K562 (cell line): ENCODE measurements around the gene CHGA.

Experiments used
- ELF2 ChIP-seq: fragments of 250-450 bp; sonication (Bioruptor Pico); IDR thresholded peaks from 2 replicates; pipeline ENCODE4 v1.5.0; 2021; ENCODE audit warnings: mild to moderate bottlenecking
- ERF ChIP-seq: fragments of 450-650 bp; formaldehyde crosslinking; IDR thresholded peaks from 2 replicates; pipeline ENCODE4 v1.4.0; 2020; ENCODE audit warnings: mild to moderate bottlenecking, mixed read lengths
- POLR2A ChIP-seq: fragments of 450-650 bp; conservative IDR thresholded peaks from 2 replicates; pipeline ENCODE4 v1.6.1; 2016
- POLR2AphosphoS5 ChIP-seq: IDR thresholded peaks from 2 replicates; pipeline ENCODE4 v1.6.1; 2011; ENCODE audit warnings: mild to moderate bottlenecking, low read depth, low read length, moderate library complexity; ENCODE audit not compliant: control insufficient read depth, insufficient read depth
- SMAD1 ChIP-seq: fragments of 150-350 bp; IDR thresholded peaks from 2 replicates; pipeline ENCODE4 v1.6.1; 2014; ENCODE audit warnings: low read length, low read depth; ENCODE audit not compliant: partially characterized antibody
- ZC3H11A ChIP-seq: IDR thresholded peaks from 2 replicates; pipeline ENCODE4 v1.6.1; 2012; ENCODE audit warnings: low read depth, low read length, improper control_type of control experiment
- TF ChIP-seq, protein P1 (sequence below): fragments of 450-650 bp; IDR thresholded peaks from 2 replicates; pipeline ENCODE4 v1.6.1; 2016; ENCODE audit warnings: antibody characterized with exemption

DNA sequence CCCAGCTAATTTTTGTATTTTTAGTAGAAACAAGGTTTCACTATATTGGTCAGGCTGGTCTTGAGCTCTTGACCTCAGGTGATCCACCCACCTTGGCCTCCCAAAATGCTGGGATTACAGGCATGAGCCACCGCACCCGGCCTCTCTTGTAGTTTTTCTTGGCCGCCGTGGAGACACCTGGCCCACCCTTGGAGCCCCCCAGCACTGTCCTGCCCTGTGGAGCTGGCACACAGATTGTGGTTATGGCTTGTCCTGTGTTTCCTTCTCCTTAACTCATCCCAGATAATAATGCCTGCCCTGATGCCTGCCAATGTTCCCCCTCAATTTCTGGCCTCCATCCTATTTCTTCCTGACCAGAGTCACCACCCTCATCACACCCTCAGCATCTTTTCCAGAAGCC is 57.9 kb downstream of the CHGA start:
- TF ChIP-seq ERF (CRISPR knock-in tag) (no peak), ELF2 (no peak), SMAD1 (no peak), POLR2AphosphoS5 (no peak), ZC3H11A (no peak), POLR2A (no peak)
- TF ChIP-seq, protein P1, sequence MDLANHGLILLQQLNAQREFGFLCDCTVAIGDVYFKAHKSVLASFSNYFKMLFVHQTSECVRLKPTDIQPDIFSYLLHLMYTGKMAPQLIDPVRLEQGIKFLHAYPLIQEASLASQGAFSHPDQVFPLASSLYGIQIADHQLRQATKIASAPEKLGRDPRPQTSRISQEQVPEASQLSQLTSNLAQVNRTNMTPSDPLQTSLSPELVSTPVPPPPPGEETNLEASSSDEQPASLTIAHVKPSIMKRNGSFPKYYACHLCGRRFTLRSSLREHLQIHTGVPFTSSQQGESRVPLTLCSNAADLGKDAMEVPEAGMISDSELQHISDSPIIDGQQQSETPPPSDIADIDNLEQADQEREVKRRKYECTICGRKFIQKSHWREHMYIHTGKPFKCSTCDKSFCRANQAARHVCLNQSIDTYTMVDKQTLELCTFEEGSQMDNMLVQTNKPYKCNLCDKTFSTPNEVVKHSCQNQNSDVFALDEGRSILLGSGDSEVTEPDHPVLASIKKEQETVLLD, result no peak
